HG02642 (cell line): ENCODE results near the gene KRT78.
"Not testable (repeated sequence)": the region's sequence is repeated elsewhere in the genome, so short reads cannot be mapped to it uniquely, and the experiment has no call there.

ENCODE experiments used
- ATAC-seq: cut with Tn5 transposase; IDR thresholded peaks from one replicate; pipeline ENCODE4 v1.9.1; 2021; ENCODE audit warnings: mild to moderate bottlenecking; ENCODE audit not compliant: unreplicated experiment, poor library complexity

KRT78 gene

GRCh38 chr12:52872644-52873389 lies 24.0 kb upstream of the KRT78 start:
- ATAC-seq: no peak

- ATAC-seq: no peak
Observed at GRCh38 chr12:52871291-52872039, 22.7 kb upstream of the KRT78 start.

- peak; percentile 51 for ATAC-seq
Observed at GRCh38 chr12:52870361-52871290, 21.8 kb upstream of the KRT78 start.

- ATAC-seq: no peak
Observed at GRCh38 chr12:52867642-52868041, 18.8 kb upstream of the KRT78 start.

GRCh38 chr12:52867152-52867551 lies 18.4 kb upstream of the KRT78 start:
- no peak for ATAC-seq

- no peak for ATAC-seq
Observed at GRCh38 chr12:52865090-52865944, 16.5 kb upstream of the KRT78 start.

GRCh38 chr12:52862023-52862422 lies 13.2 kb upstream of the KRT78 start:
- no peak for ATAC-seq

- no peak for ATAC-seq
Observed at GRCh38 chr12:52861511-52861910, 12.7 kb upstream of the KRT78 start.

- ATAC-seq: no peak
Observed at GRCh38 chr12:52860102-52860823, 11.5 kb upstream of the KRT78 start.

GRCh38 chr12:52857500-52857899 lies 8.7 kb upstream of the KRT78 start:
- no peak for ATAC-seq

- no peak for ATAC-seq
Observed at GRCh38 chr12:52856787-52857186, 8.0 kb upstream of the KRT78 start.

- not testable (repeated sequence) for ATAC-seq
Observed at GRCh38 chr12:52856077-52856476, 7.3 kb upstream of the KRT78 start.

- no peak for ATAC-seq
Observed at GRCh38 chr12:52851787-52852186, 3.0 kb upstream of the KRT78 start.

GRCh38 chr12:52850681-52851080 lies 1.9 kb upstream of the KRT78 start:
- ATAC-seq: no peak

GRCh38 chr12:52849511-52849910 lies 717 bp upstream of the KRT78 start:
- no peak for ATAC-seq

- ATAC-seq: no peak
Observed at GRCh38 chr12:52847335-52848102, 1.3 kb downstream of the KRT78 start.

GRCh38 chr12:52846356-52846970 lies 2.3 kb downstream of the KRT78 start:
- no peak for ATAC-seq

- ATAC-seq: no peak
Observed at GRCh38 chr12:52845946-52846345, 2.8 kb downstream of the KRT78 start.
